ENCODE results near the gene ST6GALNAC2. TPM values are rescaled to one million over a fixed set of nuclear protein-coding genes. Genes with fewer than 3 reads are reported as not detected.
"Not testable (repeated sequence)": the region's sequence is repeated elsewhere in the genome, so short reads cannot be mapped to it uniquely, and the experiment has no call there.

Gene ST6GALNAC2
- total RNA-seq, 6 experiments from 2014 or later = 0.81 to 5.0 (median 2.3) TPM

DNA sequence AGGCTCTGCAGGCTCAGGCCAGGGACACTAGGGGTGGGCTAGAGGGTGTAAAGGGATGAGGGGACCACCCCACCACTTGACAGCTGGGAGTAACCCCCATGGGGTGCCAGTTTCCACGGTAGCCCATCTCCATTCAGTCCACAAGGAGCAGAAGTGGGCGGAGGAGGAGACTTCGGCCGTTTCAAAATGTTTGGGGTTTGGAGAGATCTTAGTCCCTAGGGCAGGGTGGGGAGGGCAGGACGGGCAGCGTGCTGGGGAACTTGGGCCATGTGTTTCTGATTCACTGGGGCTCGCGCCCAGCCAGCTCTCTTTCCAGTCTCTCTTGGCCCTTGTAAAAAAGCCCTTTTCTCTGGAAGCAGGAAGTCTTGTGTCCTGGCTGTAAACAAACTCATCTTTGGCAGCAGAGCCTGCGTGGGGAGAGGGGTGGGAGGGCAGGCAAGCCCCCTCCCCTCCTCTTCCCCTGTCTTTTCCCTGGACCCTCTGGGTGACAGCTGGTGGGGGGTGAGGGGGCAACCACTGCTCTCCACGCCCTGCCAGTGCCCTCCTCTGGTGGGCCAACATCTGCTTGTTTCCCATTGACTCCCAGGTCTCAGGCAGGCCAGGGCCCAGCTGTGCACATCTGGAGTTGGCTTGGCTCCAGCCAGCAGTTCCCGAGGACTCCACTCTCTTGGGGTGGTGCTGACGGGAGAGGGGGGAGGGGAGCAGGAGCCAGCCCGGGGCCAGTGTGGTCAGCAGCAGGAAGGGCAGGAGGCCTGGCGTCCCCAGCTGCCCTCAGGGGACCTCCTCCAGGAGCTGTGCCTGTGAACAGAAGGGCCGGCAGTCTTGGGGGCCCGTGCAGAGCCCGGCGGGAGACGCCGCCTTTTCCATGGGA lies 56.2 kb downstream of the ST6GALNAC2 start:
- intact Hi-C loops (cut with DNase I) = loop anchor here in 1 of 2 donors (10.0 kb wide), 1 partner anchor 45 kb away; no protein-coding TSS in a partner anchor
- no peaks in the 10 kb centered on the region for H3K27me3 ChIP-seq
- ATAC-seq = peak; percentile 51 to 67 (median 58)
- no peak for TF ChIP-seq POLR2A (IDR thresholded peaks at IDR 0.05)
- TF ChIP-seq, protein P1, sequence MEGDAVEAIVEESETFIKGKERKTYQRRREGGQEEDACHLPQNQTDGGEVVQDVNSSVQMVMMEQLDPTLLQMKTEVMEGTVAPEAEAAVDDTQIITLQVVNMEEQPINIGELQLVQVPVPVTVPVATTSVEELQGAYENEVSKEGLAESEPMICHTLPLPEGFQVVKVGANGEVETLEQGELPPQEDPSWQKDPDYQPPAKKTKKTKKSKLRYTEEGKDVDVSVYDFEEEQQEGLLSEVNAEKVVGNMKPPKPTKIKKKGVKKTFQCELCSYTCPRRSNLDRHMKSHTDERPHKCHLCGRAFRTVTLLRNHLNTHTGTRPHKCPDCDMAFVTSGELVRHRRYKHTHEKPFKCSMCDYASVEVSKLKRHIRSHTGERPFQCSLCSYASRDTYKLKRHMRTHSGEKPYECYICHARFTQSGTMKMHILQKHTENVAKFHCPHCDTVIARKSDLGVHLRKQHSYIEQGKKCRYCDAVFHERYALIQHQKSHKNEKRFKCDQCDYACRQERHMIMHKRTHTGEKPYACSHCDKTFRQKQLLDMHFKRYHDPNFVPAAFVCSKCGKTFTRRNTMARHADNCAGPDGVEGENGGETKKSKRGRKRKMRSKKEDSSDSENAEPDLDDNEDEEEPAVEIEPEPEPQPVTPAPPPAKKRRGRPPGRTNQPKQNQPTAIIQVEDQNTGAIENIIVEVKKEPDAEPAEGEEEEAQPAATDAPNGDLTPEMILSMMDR (IDR thresholded peaks at IDR 0.05) = no peak
- WGBS (ENCODE audit: insufficient coverage, low coverage, low lambda C conversion rate, missing lambda C conversion rate) = 40% methylated on average over 1 of the region's 20 CpGs
- H3K4me3 ChIP-seq = no peak overlapping the region
- peak overlapping the region; percentile 50 to 76 (median 56) for H3K27ac ChIP-seq
- peaks cover 0 to 25% (median 4%) of the 10 kb centered on the region in 4 donors for H3K4me1 ChIP-seq
- H3K36me3 ChIP-seq = no peaks in the 10 kb centered on the region
- no peaks in the 10 kb centered on the region for H3K9me3 ChIP-seq
- peak in 2 of 3 donors; percentile 50 to 70 for DNase-seq

GRCh38 chr17:76528528-76529223 lies 57.0 kb downstream of the ST6GALNAC2 start:
- no peaks in the 10 kb centered on the region for H3K9me3 ChIP-seq
- peak overlapping the region; percentile 50 to 76 (median 56) for H3K27ac ChIP-seq
- TF ChIP-seq, protein P1 (IDR thresholded peaks at IDR 0.05) = no peak
- no peak for TF ChIP-seq POLR2A (IDR thresholded peaks at IDR 0.05)
- intact Hi-C loops (cut with DNase I) = loop anchor here in 1 of 2 donors (10.0 kb wide), 1 partner anchor 46 kb away; no protein-coding TSS in a partner anchor
- DNase-seq = no peak
- WGBS (ENCODE audit: insufficient coverage, low coverage, low lambda C conversion rate, missing lambda C conversion rate) = 63% methylated on average over 18 of the region's 31 CpGs
- ATAC-seq = no peak
- H3K4me1 ChIP-seq = peaks cover 0 to 27% (median 5%) of the 10 kb centered on the region in 4 donors
- H3K4me3 ChIP-seq = no peak overlapping the region
- no peaks in the 10 kb centered on the region for H3K36me3 ChIP-seq
- no peaks in the 10 kb centered on the region for H3K27me3 ChIP-seq

DNA sequence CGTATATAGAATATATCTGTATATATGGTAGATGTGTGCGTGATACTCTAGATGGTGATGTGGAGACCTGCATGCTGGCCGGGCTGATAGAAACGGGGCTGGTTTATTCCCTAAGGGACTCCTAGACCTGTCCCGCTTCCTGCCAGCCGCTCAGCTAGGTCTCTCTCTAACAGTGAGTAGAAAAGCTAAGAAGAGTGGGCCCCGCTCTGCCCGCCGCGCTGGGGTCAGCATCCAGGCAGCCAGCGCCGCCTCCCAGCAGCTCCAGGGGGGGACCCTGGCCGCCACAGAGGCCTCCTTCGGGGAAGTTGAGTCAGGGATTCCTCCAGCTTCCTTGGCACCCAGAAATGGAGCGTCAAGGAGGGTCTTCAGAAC lies 57.5 kb downstream of the ST6GALNAC2 start:
- no peaks in the 10 kb centered on the region for H3K9me3 ChIP-seq
- no peaks in the 10 kb centered on the region for H3K36me3 ChIP-seq
- WGBS (ENCODE audit: insufficient coverage, low coverage, low lambda C conversion rate, missing lambda C conversion rate) = 60% methylated on average over 6 of the region's 15 CpGs
- no peak overlapping the region for H3K4me3 ChIP-seq
- no peak for DNase-seq
- peaks cover 0 to 30% (median 6%) of the 10 kb centered on the region in 4 donors for H3K4me1 ChIP-seq
- peak overlapping the region; percentile 29 to 76 (median 36) for H3K27ac ChIP-seq
- intact Hi-C loops (cut with DNase I) = loop anchor here in 1 of 2 donors (10.0 kb wide), 1 partner anchor 47 kb away; no protein-coding TSS in a partner anchor
- no peak for TF ChIP-seq POLR2A (IDR thresholded peaks at IDR 0.05)
- TF ChIP-seq, protein P1 (IDR thresholded peaks at IDR 0.05) = no peak
- no peak for ATAC-seq
- no peaks in the 10 kb centered on the region for H3K27me3 ChIP-seq

- Histone ChIP-seq H3K27ac (no peak overlapping the region), H3K9me3 (no peaks in the 10 kb centered on the region), H3K4me3 (no peak overlapping the region), H3K27me3 (no peaks in the 10 kb centered on the region), H3K4me1 (peaks cover 0 to 34% (median 8%) of the 10 kb centered on the region in 4 donors), H3K36me3 (no peaks in the 10 kb centered on the region)
- DNase-seq (no peak), ATAC-seq (peak in 2 of 4 donors; percentile 6 to 32)
- WGBS (ENCODE audit: insufficient coverage, low coverage, low lambda C conversion rate, missing lambda C conversion rate) = 38% methylated on average over 8 of the region's 26 CpGs
- TF ChIP-seq, protein P1 (IDR thresholded peaks at IDR 0.05) = no peak
- no peak for TF ChIP-seq POLR2A (IDR thresholded peaks at IDR 0.05)
- intact Hi-C loops (cut with DNase I) = loop anchor here in 1 of 2 donors (10.0 kb wide), 1 partner anchor 47 kb away; no protein-coding TSS in a partner anchor
Observed at GRCh38 chr17:76527430-76528111, 58.1 kb downstream of the ST6GALNAC2 start.

- peaks cover 0 to 34% (median 11%) of the 10 kb centered on the region in 4 donors for H3K4me1 ChIP-seq
- intact Hi-C loops (cut with DNase I) = loop anchor here in 1 of 2 donors (10.0 kb wide), 1 partner anchor 48 kb away; no protein-coding TSS in a partner anchor
Observed at GRCh38 chr17:76527016-76527415, 58.6 kb downstream of the ST6GALNAC2 start.

GRCh38 chr17:76525513-76525833 lies 60.2 kb downstream of the ST6GALNAC2 start:
- not testable (repeated sequence) for ATAC-seq, H3K27ac ChIP-seq, H3K27me3 ChIP-seq, H3K4me3 ChIP-seq, DNase-seq, H3K36me3 ChIP-seq, H3K9me3 ChIP-seq
- 80% methylated on average over 7 of the region's 8 CpGs for WGBS (ENCODE audit: insufficient coverage, low coverage, low lambda C conversion rate, missing lambda C conversion rate)
- peaks cover 0 to 26% (median 12%) of the 10 kb centered on the region in 4 donors for H3K4me1 ChIP-seq
- intact Hi-C loops (cut with DNase I) = loop anchor here in 1 of 2 donors (10.0 kb wide), 1 partner anchor 49 kb away; no protein-coding TSS in a partner anchor

More at GRCh38 chr17:76527016-76527415, 58.6 kb downstream of the ST6GALNAC2 start:
- 72% methylated on average over 8 of the region's 9 CpGs for WGBS (ENCODE audit: insufficient coverage, low coverage, low lambda C conversion rate, missing lambda C conversion rate)
- H3K4me3 ChIP-seq, DNase-seq, H3K27ac ChIP-seq, ATAC-seq, H3K27me3 ChIP-seq, H3K9me3 ChIP-seq, H3K36me3 ChIP-seq: not testable (repeated sequence)
